Panc1 (cell line): ENCODE measurements around the gene PCDHGC5. TPM values are rescaled to one million over a fixed set of nuclear protein-coding genes. Genes with fewer than 3 reads are reported as not detected.

Experiments used
- ATAC-seq: fragments of 200-7000 bp; cut with Tn5 transposase; 2 replicates; pipeline ENCODE4 v1.9.1; 2020; ENCODE audit warnings: mild to moderate bottlenecking, moderate library complexity
- BruUV-seq: library from RNA; stranded (reverse); fragments of 400-500 nt; replicated peaks from 2 replicates; lab custom pipeline; 2021; lab: Mats Ljungman, UMichigan
- CTCF ChIA-PET: fragments of 300-600 bp; sonication (Branson Sonifier 250); formaldehyde crosslinking; loops from one replicate; lab custom pipeline; 2022; ENCODE audit warnings: antibody characterized with exemption; lab: Charles Lee
- POLR2A ChIA-PET: fragments of 300-600 bp; sonication (Branson Sonifier 250); formaldehyde crosslinking; loops from one replicate; lab custom pipeline; 2022; ENCODE audit warnings: antibody characterized with exemption; lab: Charles Lee
- DNase-seq: peaks from one replicate; pipeline ENCODE4 v3.0.0-alpha.2; 2010; ENCODE audit warnings: low read depth, low spot score
- H3K27ac ChIP-seq: 2 replicates; pipeline ENCODE4 v1.5.1; 2011; ENCODE audit warnings: mild to moderate bottlenecking, low read length, inconsistent platforms
- H3K27me3 ChIP-seq: fragments of 200-500 bp; sonication (Bioruptor generic); 2 replicates; pipeline ENCODE4 v1.6.0; 2014; ENCODE audit warnings: low read length, inconsistent platforms; ENCODE audit not compliant: control insufficient read depth, insufficient read depth
- H3K36me3 ChIP-seq: fragments of 200-500 bp; sonication (Bioruptor generic); 2 replicates; pipeline ENCODE4 v1.5.1; 2014; ENCODE audit warnings: inconsistent platforms, mild to moderate bottlenecking, low read length, moderate library complexity; ENCODE audit not compliant: control insufficient read depth, insufficient read depth
- H3K4me1 ChIP-seq: 2 replicates; pipeline ENCODE4 v1.5.1; 2011; ENCODE audit warnings: inconsistent platforms, mild to moderate bottlenecking, low read length, moderate library complexity; ENCODE audit not compliant: control insufficient read depth, insufficient read depth
- H3K4me3 ChIP-seq, 2 experiments: 2 replicates each; pipeline ENCODE4 v1.5.1; 2011 to 2012; ENCODE audit warnings: low read depth in 2 of 2, low read length in 2 of 2, mild to moderate bottlenecking in 2 of 2, inconsistent platforms in 1 of 2, moderate library complexity in 1 of 2
- H3K9me3 ChIP-seq: fragments of 200-500 bp; sonication (Bioruptor generic); 2 replicates; pipeline ENCODE4 v1.5.1; 2014; ENCODE audit warnings: low read depth, mild to moderate bottlenecking, inconsistent platforms, low read length, moderate library complexity; ENCODE audit not compliant: control insufficient read depth, insufficient read depth
- CTCF ChIP-seq: fragments of 450-650 bp; IDR thresholded peaks from 2 replicates; pipeline ENCODE4 v1.5.1; 2017; ENCODE audit warnings: mild to moderate bottlenecking
- POLR2AphosphoS5 ChIP-seq: IDR thresholded peaks from 2 replicates; pipeline ENCODE4 v1.6.1; 2012; ENCODE audit warnings: mild to moderate bottlenecking, low read depth, low read length, moderate library complexity
- REST ChIP-seq, 2 experiments: IDR thresholded peaks; 2 replicates each; pipeline ENCODE4 v1.6.1; 2011 to 2012; ENCODE audit warnings: low read depth in 2 of 2, control low read depth in 1 of 2, low read length in 1 of 2, mild to moderate bottlenecking in 1 of 2, moderate library complexity in 1 of 2; ENCODE audit not compliant: insufficient read depth in 1 of 2
- SIN3A ChIP-seq: IDR thresholded peaks from 2 replicates; pipeline ENCODE4 v1.6.1; 2012; ENCODE audit warnings: low read depth, mild to moderate bottlenecking, low read length, moderate library complexity, borderline replicate concordance; ENCODE audit not compliant: insufficient read depth
- TCF7L2 ChIP-seq: IDR thresholded peaks from 2 replicates; pipeline ENCODE4 v1.6.1; 2011; ENCODE audit warnings: mild to moderate bottlenecking, low read depth, low read length, inconsistent platforms
- in situ Hi-C: cut with HindIII; loops from 2 replicates; pipeline ENCODE4 v1.10.0; 2016; ENCODE audit warnings: low sequenced_read_pairs, low pct_unique_long_range_greater_than_20kb
- intact Hi-C: fragments of 100-400 bp; cut with micrococcal nuclease; formaldehyde crosslinking; loops from one replicate; pipeline ENCODE4 v1.10.0; 2022; ENCODE audit not compliant: unreplicated experiment
- total RNA-seq: library from RNA; stranded (reverse); gene quantifications from one replicate; pipeline ENCODE4 v1.2.1, GENCODE V29; 2021; ENCODE audit not compliant: unreplicated experiment

The PCDHGC5 gene
- total RNA-seq, 1 experiment from 2014 or later, result 0.36 TPM

DNA sequence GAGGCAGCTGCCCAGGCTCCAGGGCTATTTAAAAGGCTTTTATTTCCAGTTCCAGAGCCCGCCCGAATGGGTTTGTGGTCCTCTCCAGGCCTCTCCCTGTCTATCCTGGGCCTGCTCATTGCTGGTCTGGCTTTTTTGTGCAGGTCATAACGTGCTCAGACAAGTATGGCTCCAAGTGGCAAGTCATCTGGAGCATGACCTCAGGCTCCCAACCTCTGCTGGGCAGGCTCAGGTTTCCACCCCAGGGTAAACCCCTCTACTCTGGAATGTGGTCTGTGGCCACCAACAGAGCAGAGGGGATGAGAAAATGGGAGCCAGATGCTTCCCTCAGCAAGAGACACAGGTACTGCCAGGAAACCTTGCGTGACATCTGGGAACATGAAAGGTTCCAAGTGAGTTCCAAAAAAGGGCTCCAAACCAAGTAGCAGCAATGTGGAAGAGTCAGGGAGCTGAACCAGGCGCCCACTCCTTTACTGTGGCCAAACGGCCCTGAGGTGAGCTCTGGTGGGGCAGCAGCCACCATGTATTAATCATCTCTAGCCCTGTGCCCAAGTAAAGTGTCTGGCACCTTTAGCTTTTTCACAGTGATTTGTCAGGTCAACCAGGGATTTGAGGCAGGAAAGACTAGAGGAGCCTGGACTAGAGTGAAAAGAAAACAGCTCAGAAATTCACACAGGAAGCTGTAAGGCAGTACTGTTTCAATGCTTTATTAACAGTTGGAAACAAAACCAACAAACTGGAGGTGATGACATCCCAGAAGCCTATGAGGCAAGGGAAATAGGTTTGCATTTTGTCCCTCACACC, 25.7 kb downstream of the PCDHGC5 start:
- POLR2A ChIA-PET, result no interaction called here
- Histone ChIP-seq H3K27me3 (no peaks in the 10 kb centered on the region), H3K4me3 (no peak overlapping the region), H3K9me3 (no peaks in the 10 kb centered on the region), H3K4me1 (peaks cover 34% of the 10 kb centered on the region), H3K36me3 (no peaks in the 10 kb centered on the region; the same call in none of the 2 replicates), H3K27ac (peak overlapping the region; percentile 79)
- BruUV-seq, result no TSS peak
- peak; percentile 17 for ATAC-seq
- no peak for TF ChIP-seq POLR2AphosphoS5
- TF ChIP-seq REST (IDR thresholded peaks at IDR 0.05; ENCODE audit: insufficient read depth in 1 of 2, low read depth in 2 of 2, low read length in 1 of 2), result no peak
- TF ChIP-seq TCF7L2, result no peak
- TF ChIP-seq SIN3A, result no peak
- TF ChIP-seq CTCF, result no peak
- in situ Hi-C loops, result no loop called here
- intact Hi-C loops, result no loop called here
- CTCF ChIA-PET, result interaction anchor here (1.1 to 1.5 kb wide), 2 partner anchors 10 to 97 kb away, joined by 4 to 5 read pairs; partner anchors contain the start of gene PCDHGB7
- no peak for DNase-seq

DNA sequence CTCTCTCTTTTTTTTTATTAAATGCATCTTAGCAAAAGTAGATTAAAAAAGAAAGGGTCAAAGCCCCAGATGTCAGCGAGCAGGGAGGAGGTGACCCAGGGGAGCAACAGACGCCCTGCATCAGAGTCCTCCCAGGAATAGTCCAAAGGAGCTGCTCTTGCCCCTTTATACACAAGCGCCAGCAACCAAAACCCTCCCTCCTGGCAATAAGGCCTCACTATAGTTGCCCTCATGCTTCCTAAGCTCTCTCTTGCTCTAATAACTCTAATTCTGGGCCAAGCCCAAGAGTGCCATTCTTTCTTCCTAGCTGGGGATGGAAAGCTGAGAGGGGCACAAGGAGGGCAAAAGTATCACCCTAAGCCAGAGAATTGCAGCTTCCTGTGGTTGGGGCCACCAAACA, 26.3 kb downstream of the PCDHGC5 start:
- peaks cover 34% of the 10 kb centered on the region for H3K4me1 ChIP-seq
- intact Hi-C loops (no loop called here), in situ Hi-C loops (no loop called here)
- POLR2A ChIA-PET, result no interaction called here
- ATAC-seq (no peak), DNase-seq (no peak)
- no peak for TF ChIP-seq TCF7L2
- TF ChIP-seq POLR2AphosphoS5, result no peak
- no peak for TF ChIP-seq SIN3A
- peaks cover 3% of the 10 kb centered on the region for H3K36me3 ChIP-seq
- CTCF ChIA-PET, result interaction anchor here (1.1 kb wide), 1 partner anchor 97 kb away, joined by 4 read pairs; the partner anchor contains the start of gene PCDHGB7
- TSS peak; percentile 84 for BruUV-seq
- no peak overlapping the region for H3K4me3 ChIP-seq
- peak overlapping the region; percentile 79 for H3K27ac ChIP-seq
- H3K27me3 ChIP-seq, result no peaks in the 10 kb centered on the region
- no peaks in the 10 kb centered on the region; the same call in 1 of the 2 replicates for H3K9me3 ChIP-seq
